A549 (cell line): ENCODE results near the gene ORMDL1. TPM values are rescaled to one million over a fixed set of nuclear protein-coding genes. Genes with fewer than 3 reads are reported as not detected.
A peak's percentile ranks its signal among the peaks of the same experiment; 100 is the strongest.

Experiments used
- ATAC-seq, 2 experiments: fragments of 200-7000 bp in 1 of 2; fragments of >200 bp in 1 of 2; cut with Nextera tagmentation in 1 of 2; cut with Tn5 transposase in 1 of 2; 3 replicates each; pipeline versions ENCODE4 v1.8.0 to v1.9.1; 2018 to 2020; ENCODE audit warnings: mild to moderate bottlenecking in 1 of 2, moderate library complexity in 1 of 2
- CTCF ChIA-PET: fragments of 300-600 bp; sonication (Branson Sonifier 250); formaldehyde crosslinking; extraction: SDS; loops from one replicate; lab custom pipeline; 2021; ENCODE audit warnings: antibody characterized with exemption, inconsistent platforms; lab: Yijun Ruan, JAX
- POLR2A ChIA-PET: fragments of 350-600 bp; formaldehyde crosslinking; extraction: SDS; loops from one replicate; lab custom pipeline; 2021; ENCODE audit warnings: antibody characterized with exemption, inconsistent platforms; lab: Yijun Ruan, JAX
- DNase-seq, 2 experiments: peaks; one replicate each; pipeline versions ENCODE4 v3.0.0 to v3.0.0-alpha.2; 2011 to 2016; ENCODE audit warnings: low read depth in 1 of 2, low spot score in 1 of 2
- FAIRE-seq: peaks from 2 replicates; lab custom pipeline; 2011; peaks lifted over from hg19 to GRCh38; lab: Jason Lieb, UNC
- H3K27ac ChIP-seq, 2 experiments: fragments of >200 bp; sonication (Bioruptor Twin); formaldehyde crosslinking; 3 replicates each; pipeline ENCODE4 v1.5.1; 2016 to 2017
- H3K4me1 ChIP-seq: fragments of >200 bp; sonication (Bioruptor Twin); formaldehyde crosslinking; 3 replicates; pipeline ENCODE4 v1.6.1; 2016
- H3K4me2 ChIP-seq: fragments of >200 bp; sonication (Bioruptor Twin); formaldehyde crosslinking; 3 replicates; pipeline ENCODE4 v1.6.1; 2016
- H3K4me3 ChIP-seq: fragments of >200 bp; sonication (Bioruptor Twin); formaldehyde crosslinking; 3 replicates; pipeline ENCODE4 v1.5.1; 2016
- H3K9me3 ChIP-seq: fragments of >200 bp; sonication (Bioruptor Twin); formaldehyde crosslinking; 3 replicates; pipeline ENCODE4 v1.6.1; 2016
- BCL3 ChIP-seq: fragments of >200 bp; sonication (Bioruptor Twin); formaldehyde crosslinking; IDR thresholded peaks from 3 replicates; pipeline ENCODE4 v1.6.1; 2016
- CBX2 ChIP-seq: fragments of 200-600 bp; sonication (generic); IDR thresholded peaks from 2 replicates; pipeline ENCODE4 v1.6.1; 2016; ENCODE audit warnings: low read depth, mild to moderate bottlenecking, borderline replicate concordance
- CTCF ChIP-seq: fragments of >200 bp; sonication (Bioruptor Twin); formaldehyde crosslinking; IDR thresholded peaks from 3 replicates; pipeline ENCODE4 v1.5.1; 2016
- E2F6 ChIP-seq: IDR thresholded peaks from 2 replicates; pipeline ENCODE4 v1.6.1; 2012; ENCODE audit warnings: low read depth, borderline replicate concordance
- ESRRA ChIP-seq: fragments of 150-350 bp; IDR thresholded peaks from 2 replicates; pipeline ENCODE4 v1.6.1; 2014; ENCODE audit warnings: mild to moderate bottlenecking, low read length, borderline replicate concordance
- FOXS1 ChIP-seq: fragments of 250-450 bp; sonication (Bioruptor Pico); IDR thresholded peaks from 2 replicates; pipeline ENCODE4 v1.5.0; 2020; ENCODE audit warnings: mild to moderate bottlenecking, moderate library complexity
- GATA3 ChIP-seq: IDR thresholded peaks from 2 replicates; pipeline ENCODE4 v1.6.1; 2012; ENCODE audit warnings: borderline replicate concordance
- HDAC2 ChIP-seq: fragments of 200-600 bp; sonication (generic); IDR thresholded peaks from 2 replicates; pipeline ENCODE4 v1.6.1; 2016
- KDM1A ChIP-seq: fragments of 200-600 bp; sonication (generic); IDR thresholded peaks from 2 replicates; pipeline ENCODE4 v1.6.1; 2016; ENCODE audit warnings: low read depth, mild to moderate bottlenecking
- MAFK ChIP-seq: fragments of 450-650 bp; IDR thresholded peaks from 2 replicates; pipeline ENCODE4 v1.6.1; 2014; ENCODE audit not compliant: partially characterized antibody
- NFE2L2 ChIP-seq: fragments of 150-350 bp; conservative IDR thresholded peaks from 2 replicates; pipeline ENCODE4 v1.6.1; 2014; ENCODE audit warnings: low read length
- RAD21 ChIP-seq, 2 experiments: fragments of >200 bp in 1 of 2; sonication (Bioruptor Twin) in 1 of 2; formaldehyde crosslinking in 1 of 2; IDR thresholded peaks in 1 of 2; conservative IDR thresholded peaks in 1 of 2; 2 replicates in 1 of 2; 3 replicates in 1 of 2; pipeline ENCODE4 v1.6.1; 2012 to 2018; ENCODE audit warnings: inconsistent platforms in 1 of 2
- REST ChIP-seq: fragments of 200-600 bp; sonication (generic); IDR thresholded peaks from 2 replicates; pipeline ENCODE4 v1.6.1; 2016; ENCODE audit warnings: antibody characterized with exemption, mild to moderate bottlenecking, moderate library complexity
- SMC3 ChIP-seq: fragments of >200 bp; sonication (Bioruptor Twin); formaldehyde crosslinking; IDR thresholded peaks from 3 replicates; pipeline ENCODE4 v1.6.1; 2018; ENCODE audit warnings: inconsistent platforms
- TFCP2L1 ChIP-seq: fragments of 250-450 bp; sonication (Bioruptor Pico); IDR thresholded peaks from 2 replicates; pipeline ENCODE4 v1.5.0; 2021; ENCODE audit warnings: mild to moderate bottlenecking
- WGBS: methylation state at CpG from one replicate; pipeline ENCODE4 v1.1.6; 2017; ENCODE audit errors: missing lambda C conversion rate; 5-methylcytosine and 5-hydroxymethylcytosine counted together
- polyA plus RNA-seq, 4 experiments: library from polyadenylated mRNA; depleted of rRNA in 3 of 4; stranded (reverse); fragments of >200 nt; fragmentation: RNase III in 1 of 4; extraction: RNeasy Plus Mini Kit Qiagen cat#74134 plus additional on column Dnase treatment in 1 of 4; gene quantifications; 2 replicates in 3 of 4; 3 replicates in 1 of 4; pipeline ENCODE4 v1.2.3, GENCODE V29; 2011 to 2017

Gene ORMDL1
- polyA plus RNA-seq, 2 of the 4 experiments (the other 2 are of a cell fraction): 50.3 to 106 TPM

GRCh38 chr2:189756311-189756952 is 27.7 kb downstream of the ORMDL1 start:
- POLR2A ChIA-PET: no interaction called here
- H3K4me2 ChIP-seq: no peak overlapping the region
- peaks cover 9% of the 10 kb centered on the region for H3K4me1 ChIP-seq
- WGBS: 88% methylated on average over 2 of the region's 2 CpGs
- H3K27ac ChIP-seq: no peak overlapping the region
- no peak overlapping the region for H3K4me3 ChIP-seq
- no peaks in the 10 kb centered on the region for H3K9me3 ChIP-seq
- CTCF ChIA-PET: no interaction called here
- ATAC-seq (no peak), DNase-seq (no peak), FAIRE-seq (no peak)
- TF ChIP-seq MAFK: peak; percentile 74
- TF ChIP-seq KDM1A: no peak

GRCh38 chr2:189751080-189751658 is 33.0 kb downstream of the ORMDL1 start:
- no peaks in the 10 kb centered on the region for H3K9me3 ChIP-seq
- no peak overlapping the region for H3K4me2 ChIP-seq
- TF ChIP-seq CTCF (peak; percentile 60), SMC3 (peak; percentile 62), MAFK (peak; percentile 59), HDAC2 (no peak), RAD21 (conservative IDR thresholded peaks at IDR 0.05 in 1 of 2, IDR thresholded peaks at IDR 0.05 in 1 of 2) (peak; percentile 45 to 64), ESRRA (no peak)
- no peak overlapping the region for H3K27ac ChIP-seq
- 80% methylated on average over 10 of the region's 10 CpGs for WGBS
- H3K4me3 ChIP-seq: no peak overlapping the region
- H3K4me1 ChIP-seq: peaks cover 5% of the 10 kb centered on the region; the same call in 1 of the 3 replicates
- ChIA-PET POLR2A (no interaction called here), CTCF (interaction anchor here (0.8 to 5.4 kb wide), 16 partner anchors 11 to 322 kb away, joined by 3 to 40 read pairs (median 5); partner anchors contain the start of gene OSGEPL1)
- FAIRE-seq (no peak), DNase-seq (peak; percentile 38 to 44), ATAC-seq (peak; percentile 84 to 92; a peak in 5 of 6 replicates)

- no peak for TF ChIP-seq GATA3
- TF ChIP-seq REST: no peak
- no peak for TF ChIP-seq BCL3
- TF ChIP-seq FOXS1 (CRISPR knock-in tag): no peak
- TF ChIP-seq NFE2L2: no peak
- TF ChIP-seq TFCP2L1 (CRISPR knock-in tag): no peak
- TF ChIP-seq E2F6: no peak
- no peak for TF ChIP-seq CBX2
- POLR2A ChIA-PET: no interaction called here
- H3K4me2 ChIP-seq: no peak overlapping the region
Measured at GRCh38 chr2:189729430-189729829, 54.7 kb downstream of the ORMDL1 start.

More at GRCh38 chr2:189729430-189729829, 54.7 kb downstream of the ORMDL1 start:
- DNase-seq: no peak
- Histone ChIP-seq H3K4me1 (no peaks in the 10 kb centered on the region), H3K4me3 (no peak overlapping the region), H3K9me3 (no peaks in the 10 kb centered on the region), H3K27ac (no peak overlapping the region)
- CTCF ChIA-PET: no interaction called here
- ATAC-seq: no peak
- 66% methylated on average over 3 of the region's 3 CpGs for WGBS
- no peak for FAIRE-seq
